ENCODE measurements around the gene UBL7. TPM values are rescaled to one million over a fixed set of nuclear protein-coding genes. Genes with fewer than 3 reads are reported as not detected.
A peak's percentile ranks its signal among the peaks of the same experiment; 100 is the strongest.

UBL7 gene
- total RNA-seq, 1 experiment from 2014 or later, result 47.5 TPM

DNA sequence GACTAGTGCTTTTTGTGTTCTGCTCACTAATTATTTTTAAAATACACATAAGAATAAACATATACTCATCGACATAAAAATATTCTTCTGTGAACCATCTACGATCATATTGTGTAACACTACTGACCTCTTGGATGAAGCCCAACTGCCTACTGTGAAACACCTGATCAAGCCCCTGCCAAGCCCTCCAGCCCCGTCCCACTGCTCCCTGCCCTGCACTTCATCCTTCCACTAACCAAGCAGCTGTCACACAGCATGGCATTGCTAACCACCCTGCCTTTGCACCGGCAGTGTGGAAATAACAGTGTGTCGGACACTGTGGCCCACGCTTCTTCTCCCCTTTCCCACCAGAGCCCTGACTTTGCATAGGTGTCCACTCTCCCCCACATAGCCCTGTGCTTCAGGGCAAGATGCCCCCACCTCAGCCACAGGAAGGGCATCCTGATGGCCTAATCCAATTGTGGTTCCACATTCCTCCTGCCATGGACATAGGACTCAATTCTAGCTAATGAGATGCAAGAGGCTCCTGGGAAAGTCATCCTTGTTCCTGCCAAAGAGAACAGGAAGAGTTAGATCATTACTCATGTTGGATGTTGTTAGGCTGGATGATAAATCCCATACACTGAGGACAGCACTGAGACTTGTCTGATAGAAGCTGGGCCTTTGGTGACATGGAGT, 45.0 kb upstream of the UBL7 start:
- H2AK5ac ChIP-seq (ENCODE audit: insufficient read length, low read length), result no peak overlapping the region
- no peaks in the 10 kb centered on the region for H3K23me2 ChIP-seq (ENCODE audit: insufficient read length, low read depth, low read length, poor library complexity, severe bottlenecking)
- no peak overlapping the region for H4K91ac ChIP-seq (ENCODE audit: insufficient read length, low read depth, low read length)
- H2BK20ac ChIP-seq (ENCODE audit: low read depth, low read length, poor library complexity, severe bottlenecking), result no peak overlapping the region
- H4K20me1 ChIP-seq (ENCODE audit: control insufficient read depth, insufficient read depth, insufficient read length), result no peaks in the 10 kb centered on the region
- no peak overlapping the region for H2BK12ac ChIP-seq (ENCODE audit: insufficient read length, low read depth, low read length)
- no peak overlapping the region for H3K18ac ChIP-seq (ENCODE audit: insufficient read length, low read depth, low read length)
- no CpG with 5 or more reads among the region's 6 CpGs for WGBS (ENCODE audit: extremely low coverage, insufficient read length, low lambda C conversion rate)
- no peaks in the 10 kb centered on the region for H3K27me3 ChIP-seq (ENCODE audit: insufficient read depth, low read length)
- no peaks in the 10 kb centered on the region for H3K27me3 Mint-ChIP-seq (ENCODE audit: low read depth)
- no peak overlapping the region for H2BK15ac ChIP-seq (ENCODE audit: low read depth, low read length)
- H3K23ac ChIP-seq (ENCODE audit: insufficient read length, low read depth, low read length), result no peak overlapping the region
- H2BK120ac ChIP-seq (ENCODE audit: low read depth, low read length, poor library complexity, severe bottlenecking), result no peak overlapping the region
- no peaks in the 10 kb centered on the region for H3K9me3 ChIP-seq (ENCODE audit: control insufficient read depth, low read depth, low read length)
- H3K4me1 Mint-ChIP-seq, result no peaks in the 10 kb centered on the region
- H3K56ac ChIP-seq (ENCODE audit: insufficient read length, low read depth, low read length), result no peak overlapping the region
- H2AFZ ChIP-seq (ENCODE audit: low read length), result no peak overlapping the region
- H3K79me2 ChIP-seq (ENCODE audit: insufficient read depth, low read length), result no peaks in the 10 kb centered on the region
- no peaks in the 10 kb centered on the region for H3K4me1 ChIP-seq (ENCODE audit: insufficient read depth, low read length)
- peaks cover 3 to 9% (median 8%) of the 10 kb centered on the region in 3 experiments; a peak in 4 of 7 replicates for H3K36me3 Mint-ChIP-seq (ENCODE audit: insufficient read depth in 1 of 3, low read depth in 3 of 3)
- no peak overlapping the region; the same call in 1 of the 2 replicates for H3K14ac ChIP-seq (ENCODE audit: insufficient read depth, low read length)
- no peak overlapping the region for H3K4me3 Mint-ChIP-seq
- DNase-seq, result no peak
- no peak overlapping the region for H3K27ac ChIP-seq (ENCODE audit: insufficient read length, low read depth, low read length)
- H3K27ac Mint-ChIP-seq, result peak overlapping the region in 2 of 3 experiments; percentile 24 to 75; a peak in 2 of 7 replicates
- H3T11ph ChIP-seq (ENCODE audit: low read length), result no peak overlapping the region
- no peak overlapping the region for H3K9ac ChIP-seq (ENCODE audit: extremely low read depth, insufficient read length, low read length)
- no peak for TF ChIP-seq CTCF (conservative IDR thresholded peaks at IDR 0.05)
- no peaks in the 10 kb centered on the region for H3K79me1 ChIP-seq (ENCODE audit: insufficient read depth, low read depth, low read length, poor library complexity, severe bottlenecking)
- H3K4me2 ChIP-seq (ENCODE audit: insufficient read depth, insufficient read length, low read length), result no peak overlapping the region
- H3K9me3 Mint-ChIP-seq, result 0 out of 5 replicates have a peak, but pooled peaks cover 0 to 2% of the 10 kb centered on the region in 2 experiments
- H4K5ac ChIP-seq (ENCODE audit: insufficient read length, low read depth, low read length), result no peak overlapping the region
- H2BK5ac ChIP-seq (ENCODE audit: insufficient read length, low read length), result no peak overlapping the region
- no peak overlapping the region for H4K8ac ChIP-seq (replicated peaks; ENCODE audit: insufficient read length, low read depth, low read length)
- no peak overlapping the region for H3K4ac ChIP-seq (ENCODE audit: low read depth, low read length)

Measured in H9 (cell line).